GM23248 (cell line): ENCODE results near the gene TLE4.

Source experiments
- EZH2 ChIP-seq: fragments of 200-600 bp; sonication (generic); IDR thresholded peaks from 2 replicates; pipeline ENCODE4 v1.6.1; 2018; ENCODE audit warnings: antibody characterized with exemption, mild to moderate bottlenecking; ENCODE audit not compliant: insufficient read depth, poor library complexity, severe bottlenecking
- EZH2phosphoT487 ChIP-seq: fragments of 200-600 bp; sonication (generic); IDR thresholded peaks from 2 replicates; pipeline ENCODE4 v1.6.1; 2018; ENCODE audit warnings: antibody characterized with exemption, moderate library complexity, mild to moderate bottlenecking, low read depth; ENCODE audit not compliant: insufficient read depth

- TF ChIP-seq EZH2 (no peak), EZH2phosphoT487 (no peak)
Measured at GRCh38 chr9:79769476-79770275, 197.9 kb downstream of the TLE4 start.
